Smooth muscle cell of the coronary artery (primary cell): ENCODE data around the gene NUDT17. TPM values are rescaled to one million over a fixed set of nuclear protein-coding genes. Genes with fewer than 3 reads are reported as not detected.

Experiments
- total RNA-seq: library from RNA; depleted of rRNA; stranded (reverse); fragments of >200 nt; gene quantifications from 2 replicates; pipeline ENCODE4 v1.2.3, GENCODE V29; 2014; ENCODE audit warnings: low replicate concordance

NUDT17 gene, protein sequence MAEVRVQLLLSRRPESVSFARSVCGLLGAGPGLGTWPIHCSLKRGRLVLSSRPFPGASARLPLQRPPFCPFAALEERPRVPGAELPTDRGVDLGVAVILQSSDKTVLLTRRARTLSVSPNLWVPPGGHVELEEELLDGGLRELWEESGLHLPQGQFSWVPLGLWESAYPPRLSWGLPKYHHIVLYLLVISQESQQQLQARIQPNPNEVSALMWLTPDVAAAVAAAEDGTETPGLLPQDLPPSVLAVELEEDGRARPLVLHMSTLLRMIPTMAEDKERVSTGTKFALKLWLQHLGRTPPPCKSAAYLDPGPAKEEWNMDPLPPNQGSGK
- 1.2 and 4.4 TPM in 2 replicates for total RNA-seq

DNA sequence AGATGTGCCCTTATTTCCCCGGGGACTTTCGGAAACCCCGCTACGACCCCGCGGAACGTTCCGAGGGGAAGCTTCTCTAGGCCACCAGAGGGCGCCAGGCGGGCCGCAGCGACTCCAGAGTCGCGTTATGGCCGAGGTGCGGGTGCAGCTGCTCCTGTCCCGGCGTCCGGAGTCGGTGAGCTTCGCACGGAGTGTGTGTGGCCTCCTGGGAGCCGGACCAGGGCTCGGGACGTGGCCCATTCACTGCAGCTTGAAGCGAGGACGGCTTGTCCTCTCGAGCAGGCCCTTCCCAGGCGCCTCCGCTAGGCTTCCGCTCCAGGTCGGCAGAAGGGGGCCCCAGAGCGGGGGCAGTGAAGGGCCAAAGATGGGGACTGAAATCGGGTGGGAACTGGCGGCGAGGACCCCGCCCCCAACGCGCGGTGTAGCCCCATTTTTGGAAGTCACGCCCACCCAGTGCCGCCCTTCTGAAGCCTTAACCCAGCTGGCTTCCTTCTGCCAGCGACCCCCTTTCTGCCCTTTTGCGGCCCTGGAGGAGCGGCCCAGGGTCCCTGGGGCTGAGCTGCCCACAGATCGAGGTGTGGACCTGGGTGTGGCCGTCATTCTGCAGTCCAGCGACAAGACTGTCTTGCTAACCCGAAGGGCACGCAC, at the start of gene NUDT17:
Gene NUDT17, plus strand, starts transcription at position 117 of the 648 bp plus-strand sequence. Its CDS starts 11 bp downstream, at position 128.

DNA sequence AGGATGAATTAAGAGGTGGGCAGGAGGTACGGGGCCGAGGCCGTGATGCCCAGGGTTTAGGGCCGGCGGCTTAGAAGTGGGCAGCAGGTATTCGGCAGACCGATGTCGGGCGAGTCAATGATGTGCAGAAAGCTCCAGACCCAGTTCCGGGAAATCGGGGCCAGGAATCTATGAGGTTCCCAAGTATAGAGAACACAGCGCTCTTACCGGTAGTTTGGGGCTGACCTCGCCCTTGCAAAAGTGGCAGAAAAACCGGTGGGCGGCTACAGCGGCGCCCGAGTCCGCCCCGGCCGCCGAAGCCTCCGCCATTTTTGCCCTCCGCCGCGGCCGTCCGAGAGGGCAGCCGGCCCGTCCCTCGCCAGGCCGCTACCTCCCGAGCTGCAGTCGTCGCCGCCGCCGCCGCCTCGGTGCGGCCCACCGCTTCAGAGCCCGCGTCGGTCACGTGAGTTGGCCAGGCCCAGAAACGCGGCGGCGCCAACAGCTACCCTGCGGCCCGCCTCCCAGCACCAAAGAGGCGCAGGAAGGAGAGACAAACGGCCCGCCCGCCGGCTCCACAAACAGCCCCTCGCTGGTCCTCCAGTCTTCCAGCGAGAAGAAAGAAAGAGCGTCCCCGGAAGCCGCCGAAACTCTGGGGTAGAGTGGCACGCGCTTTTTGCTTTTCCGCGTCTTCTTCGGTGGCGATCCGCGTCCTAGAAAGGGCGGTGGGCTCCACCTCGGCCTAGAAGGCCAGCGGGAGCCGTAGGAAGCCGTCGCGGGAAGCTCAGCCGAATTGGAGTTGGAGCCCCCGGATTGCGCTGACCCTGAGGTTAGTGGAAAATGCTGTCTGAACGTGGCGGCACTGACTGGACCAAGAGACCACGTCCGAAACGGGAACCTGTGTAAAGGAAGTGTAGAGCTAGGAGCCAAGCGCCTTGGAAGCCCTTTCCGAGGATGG, 21.6 kb upstream of the NUDT17 start, which contains the start of the genes POLR3C and RNF115:
Gene POLR3C, plus strand, starts transcription at position 636 of the 934 bp plus-strand sequence. CDS start 1,577 bp downstream, outside the sequence.
Gene RNF115, minus strand, starts transcription at position 531 of the 934 bp plus-strand sequence. Its CDS starts 222 bp downstream, at position 309.

DNA sequence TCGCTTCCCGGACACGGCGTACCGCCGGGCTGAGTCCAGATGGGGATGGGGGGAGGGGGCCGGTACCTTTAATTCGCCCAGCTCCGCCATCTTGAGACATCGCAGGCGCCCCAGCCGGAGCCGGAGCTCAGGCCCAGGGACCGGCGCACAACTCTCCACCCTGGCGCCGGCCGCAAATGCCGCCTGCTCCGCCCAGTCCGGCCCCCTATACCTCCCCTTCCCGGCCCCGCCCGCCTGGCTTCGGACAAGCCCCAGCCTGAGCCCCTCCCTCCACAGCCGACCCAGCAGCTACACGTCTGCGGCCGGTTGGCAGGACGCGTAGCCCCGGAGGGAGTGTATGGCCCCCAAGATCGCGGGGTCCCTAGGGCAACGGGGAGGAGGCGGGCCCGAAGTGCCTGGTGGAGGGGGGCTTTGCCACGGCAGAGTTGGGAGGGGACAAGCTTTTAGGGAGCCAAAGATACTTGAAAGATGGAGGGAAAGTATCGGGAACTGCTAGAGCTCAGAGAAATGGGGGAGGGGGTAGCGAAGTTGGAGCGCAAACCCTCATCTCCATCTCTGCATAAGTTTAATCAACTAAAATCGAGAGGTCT, 13.6 kb downstream of the NUDT17 start, which contains the start of gene PIAS3:
Gene PIAS3, minus strand, starts transcription at position 181 of the 590 bp plus-strand sequence. Its CDS starts 91 bp downstream, at position 90.

DNA sequence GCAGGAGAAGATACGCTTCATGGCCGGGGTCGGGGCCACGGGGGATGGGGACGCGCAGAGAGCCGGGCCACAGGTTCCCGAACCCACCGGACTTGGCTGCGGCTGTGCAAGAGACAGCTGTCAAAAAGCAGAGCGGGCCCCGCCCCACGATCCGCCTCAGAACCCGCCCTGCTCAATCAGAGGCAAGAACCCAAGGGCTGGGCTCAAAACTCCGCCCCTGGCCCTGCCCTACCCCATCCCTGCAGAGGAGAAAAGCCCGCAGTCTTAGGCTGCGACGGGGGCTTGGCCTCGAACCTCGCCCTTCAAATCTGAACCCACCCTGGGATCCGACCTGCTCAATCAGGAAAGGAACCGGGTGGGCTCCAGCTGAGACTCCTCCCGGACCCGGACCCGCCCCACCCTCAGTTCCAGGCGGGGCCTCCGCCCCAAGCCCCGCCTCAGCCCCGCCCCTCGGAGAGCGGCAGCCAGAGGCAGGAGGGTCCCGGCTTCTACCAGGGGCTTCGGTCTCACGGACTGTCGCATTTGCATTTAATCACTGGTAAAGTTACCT, 40.4 kb downstream of the NUDT17 start, which contains the start of gene ANKRD35:
Gene ANKRD35, minus strand, starts transcription at position 129 of the 550 bp plus-strand sequence. Its CDS starts 108 bp downstream, at position 21.

Other genes starting within 250 kb of the NUDT17 start
- gene GPR89A, start 237.6 kb upstream of the NUDT17 start, total RNA-seq: 18.4 and 22.6 TPM in 2 replicates
- gene PDZK1, start 138.3 kb upstream of the NUDT17 start, total RNA-seq: 0.08 TPM in 1 of 2 replicates, not detected in the other
- 0.12 TPM in 1 of 2 replicates, not detected in the other for gene CD160, start 126.1 kb upstream of the NUDT17 start, total RNA-seq
- gene RNF115, start 21.5 kb upstream of the NUDT17 start, total RNA-seq: 7.7 and 8.9 TPM in 2 replicates
- 21.0 and 28.4 TPM in 2 replicates for gene POLR3C, start 21.4 kb upstream of the NUDT17 start, total RNA-seq
- 2.5 and 6.3 TPM in 2 replicates for gene PIAS3, start 13.5 kb downstream of the NUDT17 start, total RNA-seq
- 0.45 and 1.4 TPM in 2 replicates for gene ANKRD35, start 40.2 kb downstream of the NUDT17 start, total RNA-seq
- gene ITGA10, start 64.4 kb downstream of the NUDT17 start, total RNA-seq: 0.23 and 7.4 TPM in 2 replicates
- gene PEX11B, start 73.1 kb downstream of the NUDT17 start, total RNA-seq: 22.6 and 25.1 TPM in 2 replicates
- gene RBM8A, start 81.9 kb downstream of the NUDT17 start, total RNA-seq: 154 and 166 TPM in 2 replicates
- 8.4 and 15.4 TPM in 2 replicates for gene LIX1L, start 112.4 kb downstream of the NUDT17 start, total RNA-seq
- gene ANKRD34A, start 118.9 kb downstream of the NUDT17 start, total RNA-seq: 0.15 and 0.35 TPM in 2 replicates
- gene POLR3GL, start 119.1 kb downstream of the NUDT17 start, total RNA-seq: 15.6 and 23.4 TPM in 2 replicates
- gene TXNIP, start 150.9 kb downstream of the NUDT17 start, total RNA-seq: 59.5 and 488 TPM in 2 replicates
- not detected in 2 replicates for gene HJV, start 176.1 kb downstream of the NUDT17 start, total RNA-seq